ENCODE results near the gene MISP3.

Gene MISP3

DNA sequence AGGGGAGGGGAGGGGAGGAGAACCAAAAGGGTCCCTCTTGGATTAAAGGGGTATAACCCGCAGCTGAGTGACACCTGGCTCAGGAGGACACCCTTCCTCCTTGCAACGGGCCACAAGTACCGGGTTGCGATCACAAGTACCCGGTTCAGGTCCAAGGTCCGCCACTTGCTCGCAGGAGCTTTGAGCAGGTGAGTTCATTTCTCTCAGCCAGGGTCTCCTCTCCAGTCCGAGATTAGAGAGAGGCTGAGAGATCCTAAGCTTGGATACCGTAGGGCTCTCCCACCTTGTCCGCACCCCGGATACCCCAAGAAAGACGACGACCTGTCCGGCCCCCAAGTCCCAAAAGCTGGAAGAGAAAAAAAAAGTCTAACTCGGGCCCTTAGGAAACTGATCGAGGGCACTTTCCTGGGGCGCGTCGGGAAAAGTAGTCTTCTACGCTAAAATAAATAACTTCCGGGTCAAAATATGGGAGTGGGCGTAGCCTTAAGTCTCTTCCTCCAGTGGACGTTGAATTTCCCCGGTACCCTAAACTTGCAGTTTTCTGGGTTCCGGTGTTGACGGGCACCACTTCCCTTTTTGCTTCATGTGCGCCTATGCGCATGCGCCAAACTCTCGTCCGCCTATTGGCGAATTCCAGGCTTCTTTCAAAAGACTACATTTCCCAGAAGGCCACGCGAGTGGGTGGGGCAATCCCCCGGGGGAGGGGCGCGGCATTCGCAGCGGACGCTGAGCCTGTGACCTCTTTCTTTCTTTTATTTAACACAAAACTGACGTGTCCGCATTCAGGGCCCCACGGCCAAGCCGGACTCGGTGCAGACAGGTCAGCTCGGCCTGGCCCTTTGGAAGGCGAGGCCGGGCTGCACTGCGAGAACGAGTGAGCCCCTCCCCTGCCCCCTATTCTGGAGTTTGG, 8.6 kb downstream of the MISP3 start:
- peak; percentile 99 for DNase-seq (ENCODE audit: low spot score)

DNA sequence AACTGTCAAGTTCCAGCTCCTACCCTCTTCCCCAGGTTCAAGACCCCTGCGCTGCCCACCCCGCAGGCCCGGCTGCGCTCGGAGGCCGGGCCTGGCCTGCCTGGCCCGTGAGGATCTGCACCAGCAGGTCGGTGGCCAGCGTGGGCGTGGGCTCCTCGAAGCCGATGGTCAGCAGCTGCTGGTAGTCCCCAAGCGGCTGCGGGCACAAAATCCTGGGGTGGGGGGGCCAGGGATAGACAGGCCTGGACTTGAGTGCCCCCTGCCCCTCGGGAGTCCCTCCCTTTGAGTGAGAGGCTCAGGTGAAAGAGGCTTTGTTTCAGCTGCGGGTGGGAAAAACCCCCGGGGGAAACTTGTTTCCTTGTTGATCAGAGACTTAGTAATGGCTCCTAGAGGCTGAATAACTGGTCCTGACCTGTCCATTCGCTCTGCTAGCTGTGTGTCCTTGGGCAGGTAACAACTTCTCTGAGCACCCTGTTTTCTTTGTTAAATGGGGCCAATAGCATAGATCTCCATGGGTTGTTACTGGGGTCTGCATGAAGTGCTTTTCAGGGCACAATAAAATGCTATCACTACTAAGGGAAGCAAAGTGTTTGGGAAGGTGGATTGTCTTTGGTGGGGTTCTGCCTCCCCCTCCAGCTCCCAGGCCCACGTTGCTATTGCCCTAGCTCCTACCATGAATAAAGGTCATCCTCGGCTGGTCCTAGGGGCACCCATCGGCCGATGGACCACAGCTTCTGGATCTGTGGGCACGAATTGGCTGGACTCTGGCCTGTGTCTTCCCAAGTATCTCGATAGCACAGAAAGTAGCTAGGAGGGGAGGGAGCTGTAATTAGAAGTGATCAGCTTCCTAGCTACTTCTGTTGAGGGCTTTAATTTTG, 9.4 kb downstream of the MISP3 start:
- no peak for DNase-seq (ENCODE audit: low spot score)

GRCh38 chr19:14082675-14082960, 10.0 kb downstream of the MISP3 start:
- DNase-seq (ENCODE audit: low spot score), result no peak

GRCh38 chr19:14085309-14085995, 12.9 kb downstream of the MISP3 start, which contains the start of gene C19orf67:
C19orf67 (minus strand) TSS chr19:14085783; CDS start chr19:14085627, 156 bp downstream.
- DNase-seq (ENCODE audit: low spot score), result no peak

GRCh38 chr19:14086098-14086497, 13.5 kb downstream of the MISP3 start:
- no peak for DNase-seq (ENCODE audit: low spot score)

- no peak for DNase-seq (ENCODE audit: low spot score)
Measured at GRCh38 chr19:14088634-14089411, 16.2 kb downstream of the MISP3 start.

DNA sequence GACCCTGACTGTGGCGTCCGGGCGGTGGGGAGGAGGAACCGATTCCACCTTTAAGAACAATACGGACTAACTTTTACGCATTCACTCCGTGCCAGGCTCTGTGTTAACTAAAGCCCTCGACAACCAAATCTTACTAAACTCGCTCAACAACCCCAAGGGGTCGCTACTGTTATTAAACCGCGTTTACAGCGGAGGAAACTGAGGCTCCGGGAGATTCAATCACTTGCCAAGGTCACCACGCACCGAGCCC, 16.8 kb downstream of the MISP3 start:
- DNase-seq (ENCODE audit: low spot score), result no peak

DNA sequence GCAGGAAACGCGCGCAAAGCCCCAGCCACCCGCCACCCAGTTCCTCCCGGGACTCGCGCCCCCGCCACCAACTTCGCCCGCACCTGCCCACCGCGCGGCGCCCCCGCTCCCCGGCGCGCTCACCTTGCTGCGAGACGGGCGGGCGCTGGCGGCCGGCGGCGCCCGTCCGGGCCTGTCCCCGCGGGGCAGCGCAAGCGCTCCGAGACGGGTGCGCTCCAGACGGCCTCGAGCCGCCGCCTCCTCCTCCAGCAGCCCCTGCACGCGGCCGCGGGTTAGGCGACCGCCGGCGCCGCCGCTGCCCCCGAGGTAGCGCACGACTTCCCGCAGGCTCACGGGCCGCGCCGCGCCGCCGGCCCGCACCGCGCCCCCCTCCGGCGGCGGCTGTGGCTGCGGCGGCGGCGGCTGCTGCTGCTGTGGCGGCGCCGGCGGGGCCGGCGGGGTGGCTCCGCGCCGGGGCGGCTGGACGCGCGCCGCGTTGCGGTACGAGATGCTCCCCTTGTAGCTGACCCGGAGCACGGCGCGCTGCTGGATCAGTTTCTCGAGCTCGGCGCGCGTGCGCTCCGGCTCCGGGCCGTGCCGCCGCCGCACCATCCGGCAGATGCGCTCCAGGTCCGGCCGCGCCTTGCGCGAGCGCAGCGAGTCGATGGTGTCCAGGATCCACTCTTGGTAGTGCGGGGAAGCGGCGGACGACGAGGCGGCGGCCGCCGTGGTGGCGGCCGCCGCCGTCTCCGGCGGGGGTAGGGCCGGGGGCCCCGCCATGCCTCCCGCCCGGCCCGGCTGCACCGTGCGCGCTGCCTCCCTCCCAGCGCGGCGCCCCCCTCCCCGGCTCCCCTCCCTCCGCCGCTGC, 17.3 kb downstream of the MISP3 start:
- DNase-seq (ENCODE audit: low spot score), result peak; percentile 71

- DNase-seq (ENCODE audit: low spot score), result peak; percentile 89
Measured at GRCh38 chr19:14090509-14091080, 18.0 kb downstream of the MISP3 start, which contains the start of gene SAMD1. SAMD1 (minus strand) TSS chr19:14090751.

DNA sequence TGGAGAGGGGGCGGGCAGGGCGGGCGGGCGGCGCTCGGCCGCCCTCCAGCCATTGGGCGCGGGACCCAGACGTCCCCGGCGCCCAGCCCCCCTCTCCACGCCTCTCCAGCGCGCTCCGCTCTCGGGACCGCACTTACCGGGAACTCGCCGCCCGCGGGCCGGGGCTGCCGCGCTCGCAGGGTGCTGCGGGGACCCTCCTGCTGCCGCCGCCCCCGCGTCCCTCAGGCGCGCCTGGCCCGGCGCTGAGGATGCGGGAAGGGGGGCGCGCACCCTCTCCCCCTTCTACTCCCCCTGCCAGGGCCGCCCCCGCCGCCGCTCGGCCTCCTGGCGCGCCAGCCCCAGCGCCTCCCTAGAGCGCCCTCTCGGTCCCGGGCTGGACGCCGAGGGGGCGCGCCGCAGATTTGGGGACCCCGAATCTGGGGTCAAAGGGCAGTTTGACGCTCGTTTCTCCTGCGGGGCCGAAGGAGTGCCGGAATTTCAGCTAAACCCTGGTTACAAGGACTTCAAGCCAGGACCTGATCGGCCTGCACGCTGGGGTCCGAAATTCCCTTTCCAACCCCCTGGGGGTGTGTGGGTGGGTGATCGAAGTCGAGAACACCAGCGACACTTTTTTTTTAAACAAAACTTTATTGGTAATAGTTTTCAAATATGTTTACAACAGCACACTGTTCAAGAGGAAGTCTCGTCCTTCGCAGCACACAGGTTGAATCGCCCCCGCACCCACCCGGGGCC, 18.7 kb downstream of the MISP3 start:
- DNase-seq (ENCODE audit: low spot score), result peak; percentile 91

DNA sequence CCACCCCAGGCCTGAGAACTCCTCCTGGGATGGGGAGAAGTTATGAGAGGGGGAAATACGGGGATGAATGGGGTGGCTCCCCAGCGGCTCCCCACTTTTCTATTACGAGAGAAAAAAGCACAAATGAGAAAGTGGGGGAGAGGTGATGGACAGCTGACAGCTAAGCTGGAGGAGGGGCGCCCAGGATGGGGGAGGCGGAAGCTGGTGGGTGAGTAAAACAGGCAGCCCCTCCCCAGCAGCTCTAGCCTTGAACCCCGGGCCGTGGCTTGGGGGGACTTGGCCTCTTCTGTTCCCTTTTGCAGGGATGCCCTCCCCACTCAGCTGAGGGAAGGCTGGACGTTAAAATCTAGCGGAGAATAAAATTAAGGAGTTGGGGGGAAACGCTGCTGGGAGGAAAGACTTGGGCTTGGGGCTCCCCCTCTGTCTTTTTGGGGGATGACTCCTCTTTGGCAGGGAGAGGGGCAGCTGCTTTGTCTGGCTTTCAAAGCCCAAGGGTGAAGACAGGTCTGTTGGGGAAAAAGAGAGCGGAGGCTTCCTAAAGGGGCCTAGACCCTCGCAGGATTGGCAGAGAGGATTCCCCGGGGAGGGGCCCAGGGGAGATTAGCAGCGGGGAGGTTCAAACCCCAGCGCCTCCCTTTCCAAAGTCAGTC, 19.4 kb downstream of the MISP3 start:
- DNase-seq (ENCODE audit: low spot score), result no peak

- no peak for DNase-seq (ENCODE audit: low spot score)
Measured at GRCh38 chr19:14093117-14093823, 20.7 kb downstream of the MISP3 start.

DNA sequence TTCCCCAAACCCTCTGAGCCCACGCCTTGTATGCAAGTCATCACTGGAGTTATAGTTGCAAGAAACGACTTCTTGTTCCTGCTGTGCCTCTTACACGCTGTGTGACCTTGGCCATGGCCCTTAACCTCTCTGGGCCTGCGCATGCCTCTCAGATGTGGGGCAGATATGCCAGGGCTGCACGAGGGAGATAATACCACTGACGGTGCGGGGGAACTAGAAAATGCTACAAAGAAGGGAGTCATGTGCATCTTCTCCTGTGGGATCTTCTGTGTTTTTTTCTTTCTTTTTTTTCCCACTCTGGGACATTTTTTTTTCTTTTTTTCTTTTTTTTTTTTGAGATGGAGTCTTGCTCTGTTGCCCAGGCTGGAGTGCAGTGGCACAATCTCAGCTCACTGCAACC, 22.3 kb downstream of the MISP3 start:
- DNase-seq (ENCODE audit: low spot score), result no peak

GRCh38 chr19:14096272-14096992, 23.8 kb downstream of the MISP3 start:
- no peak for DNase-seq (ENCODE audit: low spot score)

DNA sequence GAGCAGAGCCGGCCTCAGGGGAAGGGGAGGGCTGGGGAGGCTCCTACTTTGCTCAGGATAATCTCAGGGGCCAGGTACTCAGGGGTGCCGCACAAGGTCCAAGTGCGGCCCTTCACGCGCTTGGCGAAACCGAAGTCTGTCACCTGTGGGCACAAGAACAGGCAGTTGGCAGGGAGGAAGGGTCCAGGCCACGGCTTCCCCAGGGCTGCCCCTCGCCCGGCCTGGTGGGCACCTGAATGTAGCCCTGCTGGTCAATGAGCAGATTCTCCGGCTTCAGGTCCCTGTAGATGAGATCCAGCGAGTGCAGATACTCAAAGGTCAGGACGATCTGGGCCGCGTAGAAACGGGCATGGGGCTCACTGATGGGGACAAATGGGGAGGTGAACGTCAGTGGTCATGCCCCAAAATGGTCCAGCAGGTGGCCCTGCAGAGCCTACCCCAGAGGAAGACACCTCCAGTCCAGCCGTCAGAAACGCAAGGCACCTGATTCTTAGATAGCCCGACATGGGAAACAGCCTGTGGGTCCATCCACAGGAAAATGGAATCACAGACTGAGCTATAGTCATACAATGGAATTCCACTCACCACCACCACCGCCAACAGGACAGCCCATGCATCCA, 25.1 kb downstream of the MISP3 start:
- peak; percentile 26 for DNase-seq (ENCODE audit: low spot score)

GRCh38 chr19:14101003-14101545, 28.5 kb downstream of the MISP3 start:
- no peak for DNase-seq (ENCODE audit: low spot score)

DNA sequence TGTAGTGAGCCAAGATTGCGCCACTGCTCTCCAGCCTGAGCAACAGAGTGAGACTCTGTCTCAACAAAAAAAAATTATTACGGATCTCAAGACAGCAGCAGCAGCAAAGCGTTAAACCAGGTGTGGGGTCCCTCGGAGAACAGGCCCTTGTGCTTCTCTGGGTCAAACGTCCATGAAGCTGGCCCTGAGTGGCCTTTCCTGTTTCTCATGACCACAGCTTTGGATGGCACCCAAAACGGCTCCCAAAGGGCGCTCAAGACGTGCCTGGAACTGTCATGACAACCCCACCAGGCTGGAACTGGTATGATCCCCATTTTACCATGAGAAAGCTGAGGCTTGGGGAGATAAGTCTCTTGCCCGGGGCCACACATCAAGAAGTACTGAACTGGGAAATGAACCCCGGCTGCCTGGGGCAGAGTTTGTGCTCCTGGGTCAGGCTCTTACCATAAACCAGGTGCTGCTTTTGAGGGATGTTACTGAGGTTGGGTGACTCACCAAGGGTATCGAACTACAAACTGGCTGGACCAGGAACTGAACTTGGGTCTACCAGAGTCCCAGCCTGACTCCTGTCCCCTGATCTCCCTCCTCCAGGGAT, 29.6 kb downstream of the MISP3 start:
- DNase-seq (ENCODE audit: low spot score), result no peak
